Measurements from ENCODE around the gene KLHL5.

The KLHL5 gene

GRCh38 chr4:39118034-39118658, 56.1 kb downstream of the KLHL5 start:
- no peak overlapping the region for H4K91ac ChIP-seq (ENCODE audit: low read length)
- H3K4me3 ChIP-seq (ENCODE audit: insufficient read depth in 1 of 2, low read depth in 1 of 2, low read length in 2 of 2) = no peak overlapping the region
- H3K18ac ChIP-seq (ENCODE audit: low read depth in 1 of 2, low read length in 2 of 2) = no peak overlapping the region
- H3K4me1 ChIP-seq (ENCODE audit: control insufficient read depth, insufficient read depth, low read depth, low read length) = no peaks in the 10 kb centered on the region
- no peak overlapping the region for H3K14ac ChIP-seq (ENCODE audit: low read length in 2 of 2)
- H2BK12ac ChIP-seq (ENCODE audit: low read length in 2 of 2) = no peak overlapping the region
- no peak overlapping the region for H2BK15ac ChIP-seq (ENCODE audit: low read depth, poor library complexity, severe bottlenecking)
- no peak overlapping the region for H3K23ac ChIP-seq (ENCODE audit: low read length in 2 of 2)
- no peak overlapping the region for H3K27ac ChIP-seq (ENCODE audit: low read length, poor library complexity, severe bottlenecking)
- H3K79me1 ChIP-seq (replicated peaks; ENCODE audit: low read length, poor library complexity, severe bottlenecking) = peaks cover 5% of the 10 kb centered on the region
- 100% methylated on average over 5 of the region's 6 CpGs for WGBS
- H3K4me2 ChIP-seq (ENCODE audit: low read length, poor library complexity, severe bottlenecking) = no peak overlapping the region
- no peak overlapping the region for H4K8ac ChIP-seq (ENCODE audit: low read length)
- peaks cover 17 to 39% of the 10 kb centered on the region in 2 experiments for H3K36me3 ChIP-seq (ENCODE audit: control insufficient read depth in 1 of 2, insufficient read depth in 2 of 2, low read depth in 1 of 2, low read length in 2 of 2)
- no peak overlapping the region for H2AFZ ChIP-seq (ENCODE audit: low read depth, low read length)
- no peak overlapping the region for H2AK5ac ChIP-seq (ENCODE audit: low read length, severe bottlenecking)
- DNase-seq = no peak
- no peak overlapping the region for H2BK120ac ChIP-seq (ENCODE audit: low read depth, low read length)
- no peak overlapping the region for H3K9ac ChIP-seq (ENCODE audit: low read length)
- no peak overlapping the region for H3K4ac ChIP-seq (ENCODE audit: low read depth in 1 of 2, low read length in 2 of 2)
- no peaks in the 10 kb centered on the region for H3K27me3 ChIP-seq (ENCODE audit: control insufficient read depth in 1 of 2, insufficient read depth in 1 of 2, low read length in 2 of 2)
- no peak overlapping the region for H2BK5ac ChIP-seq (ENCODE audit: low read depth, low read length, poor library complexity, severe bottlenecking)
- no peaks in the 10 kb centered on the region for H3K9me3 ChIP-seq (ENCODE audit: control insufficient read depth, low read length)

- WGBS = 100% methylated on average over 1 of the region's 1 CpG
- no peak overlapping the region for H4K91ac ChIP-seq (ENCODE audit: low read length)
- DNase-seq = no peak
Observed at GRCh38 chr4:39120418-39120817, 58.4 kb downstream of the KLHL5 start.

GRCh38 chr4:39124885-39125599, 63.0 kb downstream of the KLHL5 start:
- Histone ChIP-seq H3K79me1 (replicated peaks; ENCODE audit: low read length, poor library complexity, severe bottlenecking) (peaks cover 3% of the 10 kb centered on the region), H3K27me3 (ENCODE audit: control insufficient read depth in 1 of 2, insufficient read depth in 1 of 2, low read length in 2 of 2) (no peaks in the 10 kb centered on the region)

More at GRCh38 chr4:39120418-39120817, 58.4 kb downstream of the KLHL5 start:
- H2AK5ac ChIP-seq (ENCODE audit: low read length, severe bottlenecking) = no peak overlapping the region
- H2BK120ac ChIP-seq (ENCODE audit: low read depth, low read length) = no peak overlapping the region
- no peak overlapping the region for H3K4me2 ChIP-seq (ENCODE audit: low read length, poor library complexity, severe bottlenecking)
- H3K14ac ChIP-seq (ENCODE audit: low read length in 2 of 2) = no peak overlapping the region
- no peaks in the 10 kb centered on the region for H3K4me1 ChIP-seq (ENCODE audit: control insufficient read depth, insufficient read depth, low read depth, low read length)
- no peaks in the 10 kb centered on the region for H3K9me3 ChIP-seq (ENCODE audit: control insufficient read depth, low read length)
- no peak overlapping the region for H4K8ac ChIP-seq (ENCODE audit: low read length)
- H3K9ac ChIP-seq (ENCODE audit: low read length) = no peak overlapping the region
- H2BK5ac ChIP-seq (ENCODE audit: low read depth, low read length, poor library complexity, severe bottlenecking) = no peak overlapping the region
- H3K23ac ChIP-seq (ENCODE audit: low read length in 2 of 2) = no peak overlapping the region
- H3K36me3 ChIP-seq (ENCODE audit: control insufficient read depth in 1 of 2, insufficient read depth in 2 of 2, low read depth in 1 of 2, low read length in 2 of 2) = peaks cover 12 to 17% of the 10 kb centered on the region in 2 experiments
- H3K27ac ChIP-seq (ENCODE audit: low read length, poor library complexity, severe bottlenecking) = no peak overlapping the region
- no peak overlapping the region for H2BK12ac ChIP-seq (ENCODE audit: low read length in 2 of 2)
- H3K4me3 ChIP-seq (ENCODE audit: insufficient read depth in 1 of 2, low read depth in 1 of 2, low read length in 2 of 2) = no peak overlapping the region
- no peak overlapping the region for H3K18ac ChIP-seq (ENCODE audit: low read depth in 1 of 2, low read length in 2 of 2)
- H2AFZ ChIP-seq (ENCODE audit: low read depth, low read length) = no peak overlapping the region
- H3K27me3 ChIP-seq (ENCODE audit: control insufficient read depth in 1 of 2, insufficient read depth in 1 of 2, low read length in 2 of 2) = no peaks in the 10 kb centered on the region
- H3K4ac ChIP-seq (ENCODE audit: low read depth in 1 of 2, low read length in 2 of 2) = no peak overlapping the region
- H2BK15ac ChIP-seq (ENCODE audit: low read depth, poor library complexity, severe bottlenecking) = no peak overlapping the region
- peaks cover 5% of the 10 kb centered on the region for H3K79me1 ChIP-seq (replicated peaks; ENCODE audit: low read length, poor library complexity, severe bottlenecking)

GRCh38 chr4:39125600-39125985, 63.6 kb downstream of the KLHL5 start:
- no peak overlapping the region for H3K4me2 ChIP-seq (ENCODE audit: low read length, poor library complexity, severe bottlenecking)
- no peak overlapping the region for H3K18ac ChIP-seq (ENCODE audit: low read depth in 1 of 2, low read length in 2 of 2)
- no peak overlapping the region for H3K14ac ChIP-seq (ENCODE audit: low read length in 2 of 2)
- WGBS = 100% methylated on average over 1 of the region's 3 CpGs
- DNase-seq = no peak
- H3K4ac ChIP-seq (ENCODE audit: low read depth in 1 of 2, low read length in 2 of 2) = no peak overlapping the region
- peaks cover 6 to 8% of the 10 kb centered on the region in 2 experiments for H3K36me3 ChIP-seq (ENCODE audit: control insufficient read depth in 1 of 2, insufficient read depth in 2 of 2, low read depth in 1 of 2, low read length in 2 of 2)
- no peak overlapping the region for H2BK120ac ChIP-seq (ENCODE audit: low read depth, low read length)
- H3K23ac ChIP-seq (ENCODE audit: low read length in 2 of 2) = no peak overlapping the region
- no peak overlapping the region for H2BK5ac ChIP-seq (ENCODE audit: low read depth, low read length, poor library complexity, severe bottlenecking)
- no peak overlapping the region for H2BK15ac ChIP-seq (ENCODE audit: low read depth, poor library complexity, severe bottlenecking)
- no peak overlapping the region for H3K27ac ChIP-seq (ENCODE audit: low read length, poor library complexity, severe bottlenecking)
- H2BK12ac ChIP-seq (ENCODE audit: low read length in 2 of 2) = no peak overlapping the region
- H2AFZ ChIP-seq (ENCODE audit: low read depth, low read length) = no peak overlapping the region
- no peaks in the 10 kb centered on the region for H3K9me3 ChIP-seq (ENCODE audit: control insufficient read depth, low read length)
- no peaks in the 10 kb centered on the region for H3K4me1 ChIP-seq (ENCODE audit: control insufficient read depth, insufficient read depth, low read depth, low read length)
- H3K9ac ChIP-seq (ENCODE audit: low read length) = no peak overlapping the region
- no peak overlapping the region for H2AK5ac ChIP-seq (ENCODE audit: low read length, severe bottlenecking)
- peaks cover 3% of the 10 kb centered on the region for H3K79me1 ChIP-seq (replicated peaks; ENCODE audit: low read length, poor library complexity, severe bottlenecking)
- no peak overlapping the region for H4K91ac ChIP-seq (ENCODE audit: low read length)
- H3K27me3 ChIP-seq (ENCODE audit: control insufficient read depth in 1 of 2, insufficient read depth in 1 of 2, low read length in 2 of 2) = no peaks in the 10 kb centered on the region
- no peak overlapping the region for H4K8ac ChIP-seq (ENCODE audit: low read length)
- H3K4me3 ChIP-seq (ENCODE audit: insufficient read depth in 1 of 2, low read depth in 1 of 2, low read length in 2 of 2) = no peak overlapping the region

More at GRCh38 chr4:39124885-39125599, 63.0 kb downstream of the KLHL5 start:
- H3K4me3 ChIP-seq (ENCODE audit: insufficient read depth in 1 of 2, low read depth in 1 of 2, low read length in 2 of 2) = no peak overlapping the region
- no peak overlapping the region for H3K9ac ChIP-seq (ENCODE audit: low read length)
- no peak overlapping the region for H2BK15ac ChIP-seq (ENCODE audit: low read depth, poor library complexity, severe bottlenecking)
- no peak for DNase-seq
- no peak overlapping the region for H3K14ac ChIP-seq (ENCODE audit: low read length in 2 of 2)
- no peak overlapping the region for H2AK5ac ChIP-seq (ENCODE audit: low read length, severe bottlenecking)
- H4K91ac ChIP-seq (ENCODE audit: low read length) = no peak overlapping the region
- no peak overlapping the region for H3K23ac ChIP-seq (ENCODE audit: low read length in 2 of 2)
- H3K4me1 ChIP-seq (ENCODE audit: control insufficient read depth, insufficient read depth, low read depth, low read length) = no peaks in the 10 kb centered on the region
- no peak overlapping the region for H2AFZ ChIP-seq (ENCODE audit: low read depth, low read length)
- no peak overlapping the region for H3K27ac ChIP-seq (ENCODE audit: low read length, poor library complexity, severe bottlenecking)
- no peak overlapping the region for H4K8ac ChIP-seq (ENCODE audit: low read length)
- no peak overlapping the region for H3K18ac ChIP-seq (ENCODE audit: low read depth in 1 of 2, low read length in 2 of 2)
- H3K4ac ChIP-seq (ENCODE audit: low read depth in 1 of 2, low read length in 2 of 2) = no peak overlapping the region
- H3K9me3 ChIP-seq (ENCODE audit: control insufficient read depth, low read length) = no peaks in the 10 kb centered on the region
- no peak overlapping the region for H2BK12ac ChIP-seq (ENCODE audit: low read length in 2 of 2)
- H2BK120ac ChIP-seq (ENCODE audit: low read depth, low read length) = no peak overlapping the region
- over 99% methylated on average over 6 of the region's 9 CpGs for WGBS
- no peak overlapping the region for H3K4me2 ChIP-seq (ENCODE audit: low read length, poor library complexity, severe bottlenecking)
- H2BK5ac ChIP-seq (ENCODE audit: low read depth, low read length, poor library complexity, severe bottlenecking) = no peak overlapping the region
- peaks cover 6 to 8% of the 10 kb centered on the region in 2 experiments for H3K36me3 ChIP-seq (ENCODE audit: control insufficient read depth in 1 of 2, insufficient read depth in 2 of 2, low read depth in 1 of 2, low read length in 2 of 2)
